MCF 10A (cell line): Measurements from ENCODE around the gene RPS21. TPM values are rescaled to one million over a fixed set of nuclear protein-coding genes. Genes with fewer than 3 reads are reported as not detected.

Experiments used
- BruUV-seq: library from RNA; stranded (reverse); fragments of 400-500 nt; replicated peaks from 2 replicates; lab custom pipeline; 2021; lab: Mats Ljungman, UMichigan
- CTCF ChIA-PET: fragments of 300-600 bp; sonication (Branson Sonifier 250); formaldehyde crosslinking; extraction: SDS; loops from one replicate; lab custom pipeline; 2021; ENCODE audit warnings: antibody characterized with exemption, inconsistent platforms; lab: Yijun Ruan, JAX
- POLR2A ChIA-PET: fragments of 300-600, 350-650 bp; sonication (Branson Sonifier 250); formaldehyde crosslinking; extraction: SDS; loops from one replicate; lab custom pipeline; 2020; ENCODE audit warnings: antibody characterized with exemption, inconsistent platforms; lab: Yijun Ruan, JAX
- DNase-seq: peaks from one replicate; pipeline ENCODE4 v3.0.0-alpha.2; 2018; ENCODE audit not compliant: unreplicated experiment
- H3K27ac Mint-ChIP-seq: one replicate; pipeline ENCODE4 v1.8.0; 2022; ENCODE audit warnings: mild to moderate bottlenecking, low read depth, mixed read lengths; ENCODE audit not compliant: unreplicated experiment
- H3K27me3 Mint-ChIP-seq: one replicate; pipeline ENCODE4 v1.8.0; 2022; ENCODE audit warnings: mixed read lengths; ENCODE audit not compliant: insufficient read depth, unreplicated experiment
- H3K36me3 Mint-ChIP-seq: one replicate; pipeline ENCODE4 v1.8.0; 2022; ENCODE audit warnings: mild to moderate bottlenecking, moderate library complexity, mixed read lengths; ENCODE audit not compliant: insufficient read depth, unreplicated experiment
- H3K4me1 Mint-ChIP-seq: one replicate; pipeline ENCODE4 v1.8.0; 2022; ENCODE audit warnings: mixed read lengths; ENCODE audit not compliant: insufficient read depth, unreplicated experiment
- H3K4me3 Mint-ChIP-seq: one replicate; pipeline ENCODE4 v1.8.0; 2022; ENCODE audit warnings: mild to moderate bottlenecking, moderate library complexity, mixed read lengths; ENCODE audit not compliant: unreplicated experiment
- H3K9me3 Mint-ChIP-seq: one replicate; pipeline ENCODE4 v1.8.0; 2022; ENCODE audit warnings: mixed read lengths; ENCODE audit not compliant: unreplicated experiment
- CTCF ChIP-seq: fragments of 200-600 bp; IDR thresholded peaks from one replicate; pipeline ENCODE4 v1.8.0; 2022; ENCODE audit warnings: antibody characterized with exemption, mild to moderate bottlenecking; ENCODE audit not compliant: unreplicated experiment
- intact Hi-C: fragments of 100-400 bp; cut with micrococcal nuclease; formaldehyde crosslinking; loops from 2 replicates; pipeline ENCODE4 v1.14.1; 2022
- total RNA-seq: library from RNA; stranded (reverse); gene quantifications from 2 replicates; pipeline ENCODE4 v1.2.3, GENCODE V29; 2022

The RPS21 gene
- total RNA-seq, 1 experiment from 2014 or later: 2,055 TPM

GRCh38 chr20:62345681-62346370 lies 41.1 kb upstream of the RPS21 start:
- H3K4me1 Mint-ChIP-seq: peaks cover 6% of the 10 kb centered on the region
- no peak for DNase-seq
- intact Hi-C loops: no loop called here
- peaks cover 94% of the 10 kb centered on the region for H3K36me3 Mint-ChIP-seq
- no peak overlapping the region for H3K27ac Mint-ChIP-seq
- H3K4me3 Mint-ChIP-seq: no peak overlapping the region
- ChIA-PET POLR2A (interaction anchor here (0.7 to 3.3 kb wide), 7 partner anchors 14 to 359 kb away, joined by 3 to 13 read pairs (median 4); partner anchors contain the start of gene RPS21), CTCF (interaction anchor here (0.8 to 1.0 kb wide), 2 partner anchors 20 to 37 kb away, joined by 3 to 5 read pairs; no protein-coding TSS in a partner anchor)
- no peak for TF ChIP-seq CTCF
- peaks cover 8% of the 10 kb centered on the region for H3K9me3 Mint-ChIP-seq
- no peaks in the 10 kb centered on the region for H3K27me3 Mint-ChIP-seq
- BruUV-seq: no TSS peak

GRCh38 chr20:62346398-62347150 lies 40.3 kb upstream of the RPS21 start:
- CTCF ChIA-PET: interaction anchor here (0.8 to 1.0 kb wide), 3 partner anchors 20 to 36 kb away, joined by 3 to 6 read pairs (median 5); no protein-coding TSS in a partner anchor
- intact Hi-C loops: no loop called here
- BruUV-seq: no TSS peak
- no peak overlapping the region for H3K4me3 Mint-ChIP-seq
- no peak overlapping the region for H3K27ac Mint-ChIP-seq
- no peak for DNase-seq
- no peak for TF ChIP-seq CTCF
- H3K9me3 Mint-ChIP-seq: peaks cover 8% of the 10 kb centered on the region
- H3K4me1 Mint-ChIP-seq: peaks cover 12% of the 10 kb centered on the region
- peaks cover 92% of the 10 kb centered on the region for H3K36me3 Mint-ChIP-seq
- POLR2A ChIA-PET: interaction anchor here (0.7 to 2.3 kb wide), 5 partner anchors 11 to 358 kb away, joined by 3 to 8 read pairs (median 3); partner anchors contain the start of gene RPS21
- no peaks in the 10 kb centered on the region for H3K27me3 Mint-ChIP-seq

GRCh38 chr20:62347151-62347404 lies 39.8 kb upstream of the RPS21 start:
- Mint-ChIP-seq H3K4me1 (peaks cover 12% of the 10 kb centered on the region), H3K9me3 (peaks cover 8% of the 10 kb centered on the region), H3K4me3 (no peak overlapping the region), H3K36me3 (peaks cover 91% of the 10 kb centered on the region), H3K27me3 (no peaks in the 10 kb centered on the region), H3K27ac (no peak overlapping the region)
- ChIA-PET CTCF (interaction anchor here (0.8 to 1.0 kb wide), 2 partner anchors 13 to 36 kb away, joined by 5 to 6 read pairs; no protein-coding TSS in a partner anchor), POLR2A (interaction anchor here (1.0 to 7.4 kb wide), 4 partner anchors 11 to 42 kb away, joined by 3 to 347 read pairs (median 34); partner anchors contain the start of genes ADRM1 and LAMA5)
- TF ChIP-seq CTCF: no peak
- no peak for DNase-seq
- no TSS peak for BruUV-seq
- intact Hi-C loops: no loop called here

GRCh38 chr20:62347445-62347844 lies 39.5 kb upstream of the RPS21 start:
- no peak overlapping the region for H3K27ac Mint-ChIP-seq
- H3K27me3 Mint-ChIP-seq: no peaks in the 10 kb centered on the region
- H3K4me1 Mint-ChIP-seq: peaks cover 16% of the 10 kb centered on the region
- peaks cover 8% of the 10 kb centered on the region for H3K9me3 Mint-ChIP-seq
- TF ChIP-seq CTCF: no peak
- DNase-seq: no peak
- peaks cover 91% of the 10 kb centered on the region for H3K36me3 Mint-ChIP-seq
- no peak overlapping the region for H3K4me3 Mint-ChIP-seq
- POLR2A ChIA-PET: interaction anchor here (1.0 to 7.4 kb wide), 6 partner anchors 7 to 42 kb away, joined by 3 to 347 read pairs (median 36); partner anchors contain the start of genes ADRM1, LAMA5 and RPS21
- intact Hi-C loops: no loop called here
- no TSS peak for BruUV-seq
- CTCF ChIA-PET: interaction anchor here (0.8 to 1.0 kb wide), 2 partner anchors 13 to 35 kb away, joined by 5 to 6 read pairs; no protein-coding TSS in a partner anchor
